Upper lobe of left lung (tissue), 4 donors: ENCODE measurements around the gene KCNAB2.

Experiments
- CTCF ChIP-seq, 6 experiments: fragments of 450-650 bp in 4 of 6; fragments of 200-600 bp in 2 of 6; sonication (generic) in 2 of 6; IDR thresholded peaks; one replicate each; pipeline ENCODE4 v1.5.1; 2016 to 2019; ENCODE audit warnings: antibody characterized with exemption in 6 of 6
- EP300 ChIP-seq, 4 donors: sonication (generic); formaldehyde crosslinking; IDR thresholded peaks; one replicate each; pipeline ENCODE4 v1.5.1; 2017; ENCODE audit warnings: antibody characterized with exemption in 4 of 4, control low read depth in 2 of 4
- POLR2A ChIP-seq, 4 donors: fragments of 450-650 bp; IDR thresholded peaks; one replicate each; pipeline ENCODE4 v1.5.1; 2016 to 2017; ENCODE audit warnings: antibody characterized with exemption in 4 of 4, mild to moderate bottlenecking in 2 of 4
- POLR2AphosphoS5 ChIP-seq, 2 donors: sonication (generic); formaldehyde crosslinking; IDR thresholded peaks; one replicate each; pipeline ENCODE4 v1.5.1; 2017; ENCODE audit warnings: antibody characterized with exemption in 2 of 2

DNA sequence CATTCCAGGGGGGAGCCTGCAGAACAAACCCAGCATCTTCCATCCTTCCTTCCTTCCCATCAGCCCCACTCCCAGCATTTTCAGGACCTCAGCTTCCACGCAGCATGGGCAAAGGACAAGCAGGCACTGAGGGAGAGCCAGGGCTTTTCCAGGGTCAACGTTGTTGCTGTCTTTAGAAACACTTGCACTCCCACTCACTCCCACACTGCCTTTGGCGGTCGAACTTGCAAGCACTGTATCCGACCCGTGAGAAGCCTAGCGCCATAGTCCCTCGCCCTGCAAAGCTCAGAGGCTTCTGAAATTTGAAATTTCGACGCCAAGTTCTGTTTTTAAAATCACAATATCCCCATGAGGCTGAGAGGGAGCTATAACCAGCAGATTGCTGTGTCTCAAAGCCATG, 47.4 kb downstream of the KCNAB2 start:
- TF ChIP-seq CTCF (IDR thresholded peaks at IDR 0.05): no peak
- no peak for TF ChIP-seq POLR2A (IDR thresholded peaks at IDR 0.05)
- TF ChIP-seq EP300 (IDR thresholded peaks at IDR 0.05): no peak
- no peak for TF ChIP-seq POLR2AphosphoS5 (IDR thresholded peaks at IDR 0.05)
